Brain microvascular endothelial cell (primary cell): ENCODE data around the gene NAA15.
"Not testable (repeated sequence)": the region's sequence is repeated elsewhere in the genome, so short reads cannot be mapped to it uniquely, and the experiment has no call there.

Source experiments
- DNase-seq: peaks from one replicate; pipeline ENCODE4 v3.0.0-alpha.2; 2020
- H3K27ac ChIP-seq: fragments of 250-450 bp; sonication (Bioruptor Pico); 2 replicates; pipeline ENCODE4 v1.5.1; 2020; ENCODE audit warnings: mild to moderate bottlenecking, moderate library complexity
- H3K27me3 ChIP-seq: fragments of 250-450 bp; sonication (Bioruptor Pico); replicated peaks from 2 replicates; pipeline ENCODE4 v1.5.1; 2020; ENCODE audit warnings: mild to moderate bottlenecking
- H3K36me3 ChIP-seq: fragments of 250-450 bp; sonication (Bioruptor Pico); replicated peaks from 2 replicates; pipeline ENCODE4 v1.5.1; 2020; ENCODE audit warnings: mild to moderate bottlenecking
- H3K4me3 ChIP-seq: 2 replicates; pipeline ENCODE4 v1.5.1; 2011; ENCODE audit warnings: low read depth, mild to moderate bottlenecking, control low read depth, low read length, moderate library complexity
- in situ Hi-C: cut with HindIII; loops from 2 replicates; pipeline ENCODE4 v1.10.0; 2017; ENCODE audit warnings: low sequenced_read_pairs, low pct_ligation_motif_present
- TF ChIP-seq, protein P1 (sequence below): IDR thresholded peaks from 2 replicates; pipeline ENCODE4 v1.5.1; 2011; ENCODE audit warnings: low read depth, mild to moderate bottlenecking, moderate library complexity, low read length, control low read depth, inconsistent platforms; ENCODE audit errors: missing control alignments

Gene NAA15

GRCh38 chr4:139457318-139457717 is 156.0 kb downstream of the NAA15 start:
- H3K27ac ChIP-seq = no peak overlapping the region
- DNase-seq = no peak
- TF ChIP-seq, protein P1, sequence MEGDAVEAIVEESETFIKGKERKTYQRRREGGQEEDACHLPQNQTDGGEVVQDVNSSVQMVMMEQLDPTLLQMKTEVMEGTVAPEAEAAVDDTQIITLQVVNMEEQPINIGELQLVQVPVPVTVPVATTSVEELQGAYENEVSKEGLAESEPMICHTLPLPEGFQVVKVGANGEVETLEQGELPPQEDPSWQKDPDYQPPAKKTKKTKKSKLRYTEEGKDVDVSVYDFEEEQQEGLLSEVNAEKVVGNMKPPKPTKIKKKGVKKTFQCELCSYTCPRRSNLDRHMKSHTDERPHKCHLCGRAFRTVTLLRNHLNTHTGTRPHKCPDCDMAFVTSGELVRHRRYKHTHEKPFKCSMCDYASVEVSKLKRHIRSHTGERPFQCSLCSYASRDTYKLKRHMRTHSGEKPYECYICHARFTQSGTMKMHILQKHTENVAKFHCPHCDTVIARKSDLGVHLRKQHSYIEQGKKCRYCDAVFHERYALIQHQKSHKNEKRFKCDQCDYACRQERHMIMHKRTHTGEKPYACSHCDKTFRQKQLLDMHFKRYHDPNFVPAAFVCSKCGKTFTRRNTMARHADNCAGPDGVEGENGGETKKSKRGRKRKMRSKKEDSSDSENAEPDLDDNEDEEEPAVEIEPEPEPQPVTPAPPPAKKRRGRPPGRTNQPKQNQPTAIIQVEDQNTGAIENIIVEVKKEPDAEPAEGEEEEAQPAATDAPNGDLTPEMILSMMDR = no peak
- in situ Hi-C loops = no loop called here
- H3K27me3 ChIP-seq = no peaks in the 10 kb centered on the region
- H3K36me3 ChIP-seq = no peaks in the 10 kb centered on the region
- no peak overlapping the region for H3K4me3 ChIP-seq

- TF ChIP-seq, protein P1 = no peak
- Histone ChIP-seq H3K27ac (no peak overlapping the region), H3K36me3 (no peaks in the 10 kb centered on the region), H3K27me3 (no peaks in the 10 kb centered on the region), H3K4me3 (no peak overlapping the region)
- DNase-seq = no peak
- in situ Hi-C loops = no loop called here
Observed at GRCh38 chr4:139458543-139458942, 157.2 kb downstream of the NAA15 start.

DNA sequence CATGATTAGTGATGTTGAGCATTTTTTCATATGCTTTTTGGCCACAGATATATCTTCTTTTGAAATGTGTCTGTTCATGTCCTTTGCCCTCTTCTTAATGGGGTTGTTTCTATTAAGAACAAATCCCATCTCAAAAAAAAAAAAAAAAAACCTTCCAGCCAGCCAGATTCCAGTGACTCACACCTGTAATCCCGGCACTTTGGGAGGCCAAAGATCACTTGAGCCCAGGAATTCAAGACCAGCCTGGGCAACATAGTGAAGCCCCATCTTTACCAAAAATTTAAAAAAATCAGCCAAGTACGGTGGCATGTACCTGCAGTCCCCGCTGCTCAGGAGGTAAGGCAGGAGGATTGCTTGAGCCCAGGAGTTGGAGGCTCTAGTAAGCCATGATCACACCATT is 157.7 kb downstream of the NAA15 start:
- TF ChIP-seq, protein P1 = no peak
- H3K27ac ChIP-seq = no peak overlapping the region
- H3K36me3 ChIP-seq = no peaks in the 10 kb centered on the region
- H3K4me3 ChIP-seq = no peak overlapping the region
- no peak for DNase-seq
- no peaks in the 10 kb centered on the region for H3K27me3 ChIP-seq
- in situ Hi-C loops = no loop called here

- DNase-seq = no peak
- TF ChIP-seq, protein P1 = no peak
- Histone ChIP-seq H3K4me3 (no peak overlapping the region), H3K27ac (no peak overlapping the region), H3K27me3 (no peaks in the 10 kb centered on the region), H3K36me3 (no peaks in the 10 kb centered on the region)
- in situ Hi-C loops = no loop called here
Observed at GRCh38 chr4:139460565-139460964, 159.3 kb downstream of the NAA15 start.

- Histone ChIP-seq H3K27ac (no peak overlapping the region), H3K4me3 (no peak overlapping the region), H3K36me3 (no peaks in the 10 kb centered on the region), H3K27me3 (no peaks in the 10 kb centered on the region)
- DNase-seq = no peak
- in situ Hi-C loops = no loop called here
- TF ChIP-seq, protein P1 = no peak
Observed at GRCh38 chr4:139461022-139461628, 159.8 kb downstream of the NAA15 start.

DNA sequence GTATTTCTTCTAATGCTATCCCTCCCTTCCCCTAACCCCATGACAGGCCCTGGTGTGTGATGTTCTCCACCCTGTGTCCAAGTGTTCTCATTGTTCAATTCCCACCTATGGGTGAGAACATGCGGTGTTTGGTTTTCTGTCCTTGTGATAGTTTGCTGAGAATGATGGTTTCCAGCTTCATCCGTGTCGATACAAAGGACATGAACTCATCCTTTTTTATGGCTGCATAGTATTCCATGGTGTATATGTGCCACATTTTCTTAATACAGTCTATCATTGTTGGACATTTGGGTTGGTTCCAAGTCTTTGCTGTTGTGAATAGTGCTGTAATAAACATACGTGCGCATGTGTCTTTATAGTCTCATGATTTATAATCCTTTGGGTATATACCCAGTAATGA is 163.2 kb downstream of the NAA15 start:
- in situ Hi-C loops, H3K27me3 ChIP-seq, H3K36me3 ChIP-seq, H3K4me3 ChIP-seq, DNase-seq, H3K27ac ChIP-seq: not testable (repeated sequence)
